PC-3 (cell line): Measurements from ENCODE around the gene CDH4. TPM values are rescaled to one million over a fixed set of nuclear protein-coding genes. Genes with fewer than 3 reads are reported as not detected.

Experiments used
- ATAC-seq: fragments of 200-7000 bp; cut with Tn5 transposase; 2 replicates; pipeline ENCODE4 v1.9.1; 2020; ENCODE audit warnings: mild to moderate bottlenecking, moderate library complexity
- BruUV-seq: library from RNA; stranded (reverse); fragments of 400-500 nt; replicated peaks from 2 replicates; lab custom pipeline; 2021; lab: Mats Ljungman, UMichigan
- CTCF ChIA-PET: fragments of 300-600 bp; sonication (Branson Sonifier 250); formaldehyde crosslinking; loops from one replicate; lab custom pipeline; 2022; ENCODE audit warnings: antibody characterized with exemption; lab: Charles Lee
- POLR2A ChIA-PET: fragments of 300-600 bp; sonication (Branson Sonifier 250); formaldehyde crosslinking; loops from one replicate; lab custom pipeline; 2022; ENCODE audit warnings: antibody characterized with exemption; ENCODE audit not compliant: unreplicated experiment; lab: Charles Lee
- DNase-seq: peaks from one replicate; pipeline ENCODE4 v3.0.0-alpha.2; 2015
- H2AFZ ChIP-seq: fragments of 300-600 bp; sonication (generic); 2 replicates; pipeline ENCODE4 v1.6.0; 2016; ENCODE audit warnings: antibody characterized with exemption, low read length
- H3F3A ChIP-seq: fragments of 300-600 bp; sonication (generic); one replicate; pipeline ENCODE4 v1.6.0; 2017; ENCODE audit warnings: antibody characterized with exemption, low read length, control low read depth, mild to moderate bottlenecking; ENCODE audit not compliant: unreplicated experiment
- H3K27ac ChIP-seq: fragments of 300-600 bp; sonication (generic); 2 replicates; pipeline ENCODE4 v1.5.1; 2016; ENCODE audit warnings: mild to moderate bottlenecking, low read length
- H3K27me3 ChIP-seq: fragments of 300-600 bp; sonication (generic); 2 replicates; pipeline ENCODE4 v1.6.1; 2016; ENCODE audit warnings: low read length, mixed read lengths
- H3K36me3 ChIP-seq: fragments of 300-600 bp; sonication (generic); 2 replicates; pipeline ENCODE4 v1.6.1; 2016; ENCODE audit warnings: low read depth, mixed run types, low read length, mixed read lengths
- H3K4me1 ChIP-seq: fragments of 300-600 bp; sonication (generic); 2 replicates; pipeline ENCODE4 v1.5.1; 2016; ENCODE audit warnings: low read length; ENCODE audit not compliant: insufficient read depth
- H3K4me2 ChIP-seq: fragments of 300-600 bp; sonication (generic); 2 replicates; pipeline ENCODE4 v1.6.0; 2016; ENCODE audit warnings: low read length
- H3K4me3 ChIP-seq: fragments of 300-600 bp; sonication (generic); 2 replicates; pipeline ENCODE4 v1.5.1; 2016; ENCODE audit warnings: mild to moderate bottlenecking, low read length, mixed read lengths
- H3K79me2 ChIP-seq: fragments of 300-600 bp; sonication (generic); 2 replicates; pipeline ENCODE4 v1.6.1; 2017; ENCODE audit warnings: low read length, mixed read lengths
- H3K9ac ChIP-seq: fragments of 300-600 bp; sonication (generic); 2 replicates; pipeline ENCODE4 v1.6.0; 2016; ENCODE audit warnings: mild to moderate bottlenecking, low read length
- H3K9me2 ChIP-seq: fragments of 300-600 bp; sonication (generic); replicated peaks from 2 replicates; pipeline ENCODE4 v1.6.1; 2016; ENCODE audit warnings: mixed run types, low read length, mixed read lengths
- H3K9me3 ChIP-seq: fragments of 300-600 bp; sonication (generic); 2 replicates; pipeline ENCODE4 v1.6.1; 2016; ENCODE audit warnings: low read length, mixed read lengths
- H4K20me1 ChIP-seq: fragments of 300-600 bp; sonication (generic); 2 replicates; pipeline ENCODE4 v1.6.1; 2016; ENCODE audit warnings: low read length, mixed read lengths
- CTCF ChIP-seq: fragments of 300-600 bp; sonication (generic); conservative IDR thresholded peaks from 2 replicates; pipeline ENCODE4 v1.5.1; 2017; ENCODE audit warnings: antibody characterized with exemption, low read depth, mild to moderate bottlenecking, low read length
- EZH2 ChIP-seq: fragments of 300-600 bp; sonication (generic); IDR thresholded peaks from one replicate; pipeline ENCODE4 v1.6.1; 2017; ENCODE audit warnings: antibody characterized with exemption, mild to moderate bottlenecking, low read length; ENCODE audit not compliant: unreplicated experiment
- EZH2phosphoT487 ChIP-seq: fragments of 300-600 bp; sonication (generic); IDR thresholded peaks from 2 replicates; pipeline ENCODE4 v1.6.1; 2018; ENCODE audit warnings: mild to moderate bottlenecking, antibody characterized with exemption, low read length, borderline replicate concordance
- intact Hi-C: fragments of 100-400 bp; cut with micrococcal nuclease; formaldehyde crosslinking; loops from 2 replicates; pipeline ENCODE4 v1.9.0; 2023
- total RNA-seq: library from RNA; depleted of rRNA; stranded (reverse); fragments of >200 nt; gene quantifications from 2 replicates; pipeline ENCODE4 v1.2.3, GENCODE V29; 2014

Gene CDH4
- total RNA-seq, 1 experiment from 2014 or later, result not detected

GRCh38 chr20:61263084-61263695 lies 11.1 kb downstream of the CDH4 start:
- DNase-seq, result peak; percentile 15

GRCh38 chr20:61263938-61264337 lies 11.9 kb downstream of the CDH4 start:
- TF ChIP-seq EZH2phosphoT487 (no peak), CTCF (no peak), EZH2 (no peak)
- no peaks in the 10 kb centered on the region for H3F3A ChIP-seq
- ChIA-PET CTCF (no interaction called here), POLR2A (no interaction called here)
- no peaks in the 10 kb centered on the region for H3K9me3 ChIP-seq
- H3K4me3 ChIP-seq, result no peak overlapping the region
- H3K4me1 ChIP-seq, result no peaks in the 10 kb centered on the region
- no peak overlapping the region for H3K27ac ChIP-seq
- no peak overlapping the region for H3K9ac ChIP-seq
- no peak overlapping the region for H3K4me2 ChIP-seq
- no TSS peak for BruUV-seq
- intact Hi-C loops, result no loop called here
- H4K20me1 ChIP-seq, result no peaks in the 10 kb centered on the region
- no peaks in the 10 kb centered on the region for H3K79me2 ChIP-seq
- no peaks in the 10 kb centered on the region for H3K36me3 ChIP-seq
- DNase-seq (no peak), ATAC-seq (no peak)
- peaks cover 29% of the 10 kb centered on the region for H3K27me3 ChIP-seq
- H2AFZ ChIP-seq, result no peak overlapping the region
- H3K9me2 ChIP-seq, result no peaks in the 10 kb centered on the region

More at GRCh38 chr20:61263084-61263695, 11.1 kb downstream of the CDH4 start:
- CTCF ChIA-PET, result interaction anchor here (0.6 kb wide), 1 partner anchor 568 kb away, joined by 17 read pairs; no protein-coding TSS in a partner anchor
- Histone ChIP-seq H3K9ac (no peak overlapping the region), H2AFZ (no peak overlapping the region), H3K27me3 (peaks cover 29% of the 10 kb centered on the region), H3K4me3 (no peak overlapping the region), H3K4me1 (no peaks in the 10 kb centered on the region), H3K9me2 (no peaks in the 10 kb centered on the region), H3F3A (no peaks in the 10 kb centered on the region), H3K27ac (no peak overlapping the region), H3K9me3 (no peaks in the 10 kb centered on the region), H4K20me1 (no peaks in the 10 kb centered on the region), H3K4me2 (no peak overlapping the region), H3K79me2 (no peaks in the 10 kb centered on the region), H3K36me3 (no peaks in the 10 kb centered on the region)
- intact Hi-C loops, result no loop called here
- TF ChIP-seq CTCF (peak; percentile 79), EZH2 (no peak), EZH2phosphoT487 (no peak)
- POLR2A ChIA-PET, result no interaction called here
- BruUV-seq, result no TSS peak
- ATAC-seq, result no peak

- CTCF ChIA-PET, result no interaction called here
- intact Hi-C loops, result no loop called here
- no TSS peak for BruUV-seq
- no peak for ATAC-seq
- Histone ChIP-seq H3K4me3 (no peak overlapping the region), H2AFZ (no peak overlapping the region), H3K79me2 (no peaks in the 10 kb centered on the region), H3F3A (no peaks in the 10 kb centered on the region), H3K4me1 (no peaks in the 10 kb centered on the region), H3K9me3 (no peaks in the 10 kb centered on the region), H3K27me3 (peaks cover 17% of the 10 kb centered on the region), H3K27ac (no peak overlapping the region), H3K9ac (no peak overlapping the region), H3K9me2 (no peaks in the 10 kb centered on the region), H3K4me2 (no peak overlapping the region), H4K20me1 (no peaks in the 10 kb centered on the region), H3K36me3 (no peaks in the 10 kb centered on the region)
- TF ChIP-seq EZH2 (no peak), CTCF (no peak), EZH2phosphoT487 (no peak)
- no peak for DNase-seq
- POLR2A ChIA-PET, result no interaction called here
These were observed 15.2 kb downstream of the CDH4 start for GRCh38 chr20:61267241-61267640.
